HEK293 (cell line): Measurements from ENCODE around the gene RAB36.

ENCODE experiments used
- BCL11A ChIP-seq: fragments of 450-650 bp; formaldehyde crosslinking; IDR thresholded peaks from 2 replicates; pipeline ENCODE4 v1.5.1; 2016; ENCODE audit warnings: low read depth, missing biosample characterization, missing genetic modification characterization
- GLIS2 ChIP-seq: fragments of 450-650 bp; formaldehyde crosslinking; IDR thresholded peaks from 2 replicates; pipeline ENCODE4 v1.5.1; 2016; ENCODE audit warnings: missing biosample characterization, missing genetic modification characterization
- KLF7 ChIP-seq: fragments of 450-650 bp; formaldehyde crosslinking; IDR thresholded peaks from 2 replicates; pipeline ENCODE4 v1.5.1; 2016; ENCODE audit warnings: missing biosample characterization, missing genetic modification characterization, borderline replicate concordance
- KLF8 ChIP-seq: fragments of 450-650 bp; formaldehyde crosslinking; IDR thresholded peaks from 2 replicates; pipeline ENCODE4 v1.5.1; 2016; ENCODE audit warnings: missing biosample characterization, missing genetic modification characterization
- MEIS1 ChIP-seq: sonication (generic); formaldehyde crosslinking; IDR thresholded peaks from 2 replicates; pipeline ENCODE4 v1.8.1; 2022; ENCODE audit warnings: missing genetic modification reagents, mild to moderate bottlenecking, borderline replicate concordance
- RBAK ChIP-seq: fragments of 450-650 bp; formaldehyde crosslinking; IDR thresholded peaks from 2 replicates; pipeline ENCODE4 v1.5.1; 2016; ENCODE audit warnings: missing biosample characterization, missing genetic modification characterization
- WT1 ChIP-seq: fragments of 450-650 bp; formaldehyde crosslinking; IDR thresholded peaks from 2 replicates; pipeline ENCODE4 v1.5.1; 2016; ENCODE audit warnings: missing biosample characterization, missing genetic modification characterization
- YY2 ChIP-seq: fragments of 450-650 bp; formaldehyde crosslinking; IDR thresholded peaks from 2 replicates; pipeline ENCODE4 v1.5.1; 2016; ENCODE audit warnings: missing biosample characterization, missing genetic modification characterization
- ZNF146 ChIP-seq: fragments of 450-650 bp; formaldehyde crosslinking; IDR thresholded peaks from 2 replicates; pipeline ENCODE4 v1.5.1; 2016; ENCODE audit warnings: missing biosample characterization, missing genetic modification characterization
- ZNF184 ChIP-seq: fragments of 450-650 bp; IDR thresholded peaks from 2 replicates; pipeline ENCODE4 v1.5.1; 2018; ENCODE audit warnings: missing biosample characterization, mild to moderate bottlenecking, missing genetic modification characterization
- ZNF2 ChIP-seq: fragments of 450-650 bp; formaldehyde crosslinking; IDR thresholded peaks from 2 replicates; pipeline ENCODE4 v1.5.1; 2016; ENCODE audit warnings: missing biosample characterization, missing genetic modification characterization
- ZNF24 ChIP-seq: fragments of 450-650 bp; formaldehyde crosslinking; IDR thresholded peaks from 2 replicates; pipeline ENCODE4 v1.5.1; 2016; ENCODE audit warnings: missing biosample characterization, missing genetic modification characterization
- ZNF248 ChIP-seq: fragments of 450-650 bp; formaldehyde crosslinking; IDR thresholded peaks from 2 replicates; pipeline ENCODE4 v1.5.1; 2017; ENCODE audit warnings: missing biosample characterization, missing genetic modification characterization
- ZNF302 ChIP-seq: fragments of 450-650 bp; formaldehyde crosslinking; IDR thresholded peaks from 2 replicates; pipeline ENCODE4 v1.5.1; 2016; ENCODE audit warnings: missing biosample characterization, missing genetic modification characterization, low read depth
- ZNF596 ChIP-seq: fragments of 450-650 bp; IDR thresholded peaks from 2 replicates; pipeline ENCODE4 v1.5.0; 2018; ENCODE audit warnings: missing biosample characterization, mild to moderate bottlenecking, missing genetic modification characterization, moderate library complexity
- ZNF626 ChIP-seq: fragments of 450-650 bp; sonication (Bioruptor Pico); formaldehyde crosslinking; IDR thresholded peaks from 2 replicates; pipeline ENCODE4 v1.5.1; 2018; ENCODE audit warnings: missing biosample characterization, missing genetic modification characterization, inconsistent platforms
- ZNF629 ChIP-seq: fragments of 450-650 bp; formaldehyde crosslinking; IDR thresholded peaks from 2 replicates; pipeline ENCODE4 v1.5.1; 2017; ENCODE audit warnings: missing biosample characterization, missing genetic modification characterization
- ZNF660 ChIP-seq: fragments of 450-650 bp; IDR thresholded peaks from 2 replicates; pipeline ENCODE4 v1.5.1; 2018; ENCODE audit warnings: missing biosample characterization, mild to moderate bottlenecking, missing genetic modification characterization
- ZSCAN30 ChIP-seq: fragments of 450-650 bp; IDR thresholded peaks from 2 replicates; pipeline ENCODE4 v1.5.1; 2018; ENCODE audit warnings: missing biosample characterization, mild to moderate bottlenecking, missing genetic modification characterization, moderate library complexity
- TF ChIP-seq, protein P1 (sequence below): fragments of 450-650 bp; formaldehyde crosslinking; IDR thresholded peaks from 2 replicates; pipeline ENCODE4 v1.5.1; 2016; ENCODE audit warnings: missing biosample characterization, missing genetic modification characterization, borderline replicate concordance
- TF ChIP-seq, protein P2 (sequence below): fragments of 450-650 bp; formaldehyde crosslinking; IDR thresholded peaks from 2 replicates; pipeline ENCODE4 v1.5.1; 2017; ENCODE audit warnings: missing biosample characterization, missing genetic modification characterization
- TF ChIP-seq, protein P3 (sequence below): fragments of 450-650 bp; formaldehyde crosslinking; IDR thresholded peaks from 2 replicates; pipeline ENCODE4 v1.5.0; 2017; ENCODE audit warnings: missing biosample characterization, missing genetic modification characterization, borderline replicate concordance
- TF ChIP-seq, protein P4 (sequence below): fragments of 450-650 bp; formaldehyde crosslinking; IDR thresholded peaks from 2 replicates; pipeline ENCODE4 v1.5.1; 2016; ENCODE audit warnings: missing biosample characterization, missing genetic modification characterization
- TF ChIP-seq, protein P5 (sequence below): fragments of 450-650 bp; formaldehyde crosslinking; IDR thresholded peaks from 2 replicates; pipeline ENCODE4 v1.5.1; 2016; ENCODE audit warnings: missing biosample characterization, missing genetic modification characterization

RAB36 gene

DNA sequence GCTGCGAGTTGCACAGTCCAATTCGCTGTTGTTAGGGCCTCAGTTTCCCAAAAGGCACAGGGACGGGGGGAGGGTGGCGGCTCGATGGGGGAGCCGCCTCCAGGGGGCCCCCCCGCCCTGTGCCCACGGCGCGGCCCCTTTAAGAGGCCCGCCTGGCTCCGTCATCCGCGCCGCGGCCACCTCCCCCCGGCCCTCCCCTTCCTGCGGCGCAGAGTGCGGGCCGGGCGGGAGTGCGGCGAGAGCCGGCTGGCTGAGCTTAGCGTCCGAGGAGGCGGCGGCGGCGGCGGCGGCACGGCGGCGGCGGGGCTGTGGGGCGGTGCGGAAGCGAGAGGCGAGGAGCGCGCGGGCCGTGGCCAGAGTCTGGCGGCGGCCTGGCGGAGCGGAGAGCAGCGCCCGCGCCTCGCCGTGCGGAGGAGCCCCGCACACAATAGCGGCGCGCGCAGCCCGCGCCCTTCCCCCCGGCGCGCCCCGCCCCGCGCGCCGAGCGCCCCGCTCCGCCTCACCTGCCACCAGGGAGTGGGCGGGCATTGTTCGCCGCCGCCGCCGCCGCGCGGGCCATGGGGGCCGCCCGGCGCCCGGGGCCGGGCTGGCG, 35.1 kb downstream of the RAB36 start, which contains the start of gene BCR (continued):
- TF ChIP-seq, protein P1, sequence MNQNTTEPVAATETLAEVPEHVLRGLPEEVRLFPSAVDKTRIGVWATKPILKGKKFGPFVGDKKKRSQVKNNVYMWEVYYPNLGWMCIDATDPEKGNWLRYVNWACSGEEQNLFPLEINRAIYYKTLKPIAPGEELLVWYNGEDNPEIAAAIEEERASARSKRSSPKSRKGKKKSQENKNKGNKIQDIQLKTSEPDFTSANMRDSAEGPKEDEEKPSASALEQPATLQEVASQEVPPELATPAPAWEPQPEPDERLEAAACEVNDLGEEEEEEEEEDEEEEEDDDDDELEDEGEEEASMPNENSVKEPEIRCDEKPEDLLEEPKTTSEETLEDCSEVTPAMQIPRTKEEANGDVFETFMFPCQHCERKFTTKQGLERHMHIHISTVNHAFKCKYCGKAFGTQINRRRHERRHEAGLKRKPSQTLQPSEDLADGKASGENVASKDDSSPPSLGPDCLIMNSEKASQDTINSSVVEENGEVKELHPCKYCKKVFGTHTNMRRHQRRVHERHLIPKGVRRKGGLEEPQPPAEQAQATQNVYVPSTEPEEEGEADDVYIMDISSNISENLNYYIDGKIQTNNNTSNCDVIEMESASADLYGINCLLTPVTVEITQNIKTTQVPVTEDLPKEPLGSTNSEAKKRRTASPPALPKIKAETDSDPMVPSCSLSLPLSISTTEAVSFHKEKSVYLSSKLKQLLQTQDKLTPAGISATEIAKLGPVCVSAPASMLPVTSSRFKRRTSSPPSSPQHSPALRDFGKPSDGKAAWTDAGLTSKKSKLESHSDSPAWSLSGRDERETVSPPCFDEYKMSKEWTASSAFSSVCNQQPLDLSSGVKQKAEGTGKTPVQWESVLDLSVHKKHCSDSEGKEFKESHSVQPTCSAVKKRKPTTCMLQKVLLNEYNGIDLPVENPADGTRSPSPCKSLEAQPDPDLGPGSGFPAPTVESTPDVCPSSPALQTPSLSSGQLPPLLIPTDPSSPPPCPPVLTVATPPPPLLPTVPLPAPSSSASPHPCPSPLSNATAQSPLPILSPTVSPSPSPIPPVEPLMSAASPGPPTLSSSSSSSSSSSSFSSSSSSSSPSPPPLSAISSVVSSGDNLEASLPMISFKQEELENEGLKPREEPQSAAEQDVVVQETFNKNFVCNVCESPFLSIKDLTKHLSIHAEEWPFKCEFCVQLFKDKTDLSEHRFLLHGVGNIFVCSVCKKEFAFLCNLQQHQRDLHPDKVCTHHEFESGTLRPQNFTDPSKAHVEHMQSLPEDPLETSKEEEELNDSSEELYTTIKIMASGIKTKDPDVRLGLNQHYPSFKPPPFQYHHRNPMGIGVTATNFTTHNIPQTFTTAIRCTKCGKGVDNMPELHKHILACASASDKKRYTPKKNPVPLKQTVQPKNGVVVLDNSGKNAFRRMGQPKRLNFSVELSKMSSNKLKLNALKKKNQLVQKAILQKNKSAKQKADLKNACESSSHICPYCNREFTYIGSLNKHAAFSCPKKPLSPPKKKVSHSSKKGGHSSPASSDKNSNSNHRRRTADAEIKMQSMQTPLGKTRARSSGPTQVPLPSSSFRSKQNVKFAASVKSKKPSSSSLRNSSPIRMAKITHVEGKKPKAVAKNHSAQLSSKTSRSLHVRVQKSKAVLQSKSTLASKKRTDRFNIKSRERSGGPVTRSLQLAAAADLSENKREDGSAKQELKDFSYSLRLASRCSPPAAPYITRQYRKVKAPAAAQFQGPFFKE (tag by site-specific recombination): no peak
- TF ChIP-seq RBAK (tag by site-specific recombination) (no peak), GLIS2 (tag by site-specific recombination) (peak; percentile 75), ZNF596 (no peak), ZNF626 (tag by site-specific recombination) (no peak), ZNF146 (tag by site-specific recombination) (no peak), ZNF24 (tag by site-specific recombination) (no peak), ZNF2 (tag by site-specific recombination) (no peak), BCL11A (tag by site-specific recombination) (no peak), MEIS1 (CRISPR knock-in tag) (no peak), YY2 (tag by site-specific recombination) (no peak), ZNF660 (tag by site-specific recombination) (no peak), WT1 (tag by site-specific recombination) (no peak), ZSCAN30 (0 out of 2 replicates have a peak, but pooled peaks have one; percentile 55), ZNF302 (tag by site-specific recombination) (no peak), ZNF248 (tag by site-specific recombination) (no peak), KLF8 (tag by site-specific recombination) (no peak), KLF7 (no peak), ZNF629 (tag by site-specific recombination) (no peak), ZNF184 (no peak)
- TF ChIP-seq, protein P2, sequence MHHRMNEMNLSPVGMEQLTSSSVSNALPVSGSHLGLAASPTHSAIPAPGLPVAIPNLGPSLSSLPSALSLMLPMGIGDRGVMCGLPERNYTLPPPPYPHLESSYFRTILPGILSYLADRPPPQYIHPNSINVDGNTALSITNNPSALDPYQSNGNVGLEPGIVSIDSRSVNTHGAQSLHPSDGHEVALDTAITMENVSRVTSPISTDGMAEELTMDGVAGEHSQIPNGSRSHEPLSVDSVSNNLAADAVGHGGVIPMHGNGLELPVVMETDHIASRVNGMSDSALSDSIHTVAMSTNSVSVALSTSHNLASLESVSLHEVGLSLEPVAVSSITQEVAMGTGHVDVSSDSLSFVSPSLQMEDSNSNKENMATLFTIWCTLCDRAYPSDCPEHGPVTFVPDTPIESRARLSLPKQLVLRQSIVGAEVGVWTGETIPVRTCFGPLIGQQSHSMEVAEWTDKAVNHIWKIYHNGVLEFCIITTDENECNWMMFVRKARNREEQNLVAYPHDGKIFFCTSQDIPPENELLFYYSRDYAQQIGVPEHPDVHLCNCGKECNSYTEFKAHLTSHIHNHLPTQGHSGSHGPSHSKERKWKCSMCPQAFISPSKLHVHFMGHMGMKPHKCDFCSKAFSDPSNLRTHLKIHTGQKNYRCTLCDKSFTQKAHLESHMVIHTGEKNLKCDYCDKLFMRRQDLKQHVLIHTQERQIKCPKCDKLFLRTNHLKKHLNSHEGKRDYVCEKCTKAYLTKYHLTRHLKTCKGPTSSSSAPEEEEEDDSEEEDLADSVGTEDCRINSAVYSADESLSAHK: no peak
- TF ChIP-seq, protein P3, sequence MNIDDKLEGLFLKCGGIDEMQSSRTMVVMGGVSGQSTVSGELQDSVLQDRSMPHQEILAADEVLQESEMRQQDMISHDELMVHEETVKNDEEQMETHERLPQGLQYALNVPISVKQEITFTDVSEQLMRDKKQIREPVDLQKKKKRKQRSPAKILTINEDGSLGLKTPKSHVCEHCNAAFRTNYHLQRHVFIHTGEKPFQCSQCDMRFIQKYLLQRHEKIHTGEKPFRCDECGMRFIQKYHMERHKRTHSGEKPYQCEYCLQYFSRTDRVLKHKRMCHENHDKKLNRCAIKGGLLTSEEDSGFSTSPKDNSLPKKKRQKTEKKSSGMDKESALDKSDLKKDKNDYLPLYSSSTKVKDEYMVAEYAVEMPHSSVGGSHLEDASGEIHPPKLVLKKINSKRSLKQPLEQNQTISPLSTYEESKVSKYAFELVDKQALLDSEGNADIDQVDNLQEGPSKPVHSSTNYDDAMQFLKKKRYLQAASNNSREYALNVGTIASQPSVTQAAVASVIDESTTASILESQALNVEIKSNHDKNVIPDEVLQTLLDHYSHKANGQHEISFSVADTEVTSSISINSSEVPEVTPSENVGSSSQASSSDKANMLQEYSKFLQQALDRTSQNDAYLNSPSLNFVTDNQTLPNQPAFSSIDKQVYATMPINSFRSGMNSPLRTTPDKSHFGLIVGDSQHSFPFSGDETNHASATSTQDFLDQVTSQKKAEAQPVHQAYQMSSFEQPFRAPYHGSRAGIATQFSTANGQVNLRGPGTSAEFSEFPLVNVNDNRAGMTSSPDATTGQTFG (tag by site-specific recombination): no peak
- TF ChIP-seq, protein P4, sequence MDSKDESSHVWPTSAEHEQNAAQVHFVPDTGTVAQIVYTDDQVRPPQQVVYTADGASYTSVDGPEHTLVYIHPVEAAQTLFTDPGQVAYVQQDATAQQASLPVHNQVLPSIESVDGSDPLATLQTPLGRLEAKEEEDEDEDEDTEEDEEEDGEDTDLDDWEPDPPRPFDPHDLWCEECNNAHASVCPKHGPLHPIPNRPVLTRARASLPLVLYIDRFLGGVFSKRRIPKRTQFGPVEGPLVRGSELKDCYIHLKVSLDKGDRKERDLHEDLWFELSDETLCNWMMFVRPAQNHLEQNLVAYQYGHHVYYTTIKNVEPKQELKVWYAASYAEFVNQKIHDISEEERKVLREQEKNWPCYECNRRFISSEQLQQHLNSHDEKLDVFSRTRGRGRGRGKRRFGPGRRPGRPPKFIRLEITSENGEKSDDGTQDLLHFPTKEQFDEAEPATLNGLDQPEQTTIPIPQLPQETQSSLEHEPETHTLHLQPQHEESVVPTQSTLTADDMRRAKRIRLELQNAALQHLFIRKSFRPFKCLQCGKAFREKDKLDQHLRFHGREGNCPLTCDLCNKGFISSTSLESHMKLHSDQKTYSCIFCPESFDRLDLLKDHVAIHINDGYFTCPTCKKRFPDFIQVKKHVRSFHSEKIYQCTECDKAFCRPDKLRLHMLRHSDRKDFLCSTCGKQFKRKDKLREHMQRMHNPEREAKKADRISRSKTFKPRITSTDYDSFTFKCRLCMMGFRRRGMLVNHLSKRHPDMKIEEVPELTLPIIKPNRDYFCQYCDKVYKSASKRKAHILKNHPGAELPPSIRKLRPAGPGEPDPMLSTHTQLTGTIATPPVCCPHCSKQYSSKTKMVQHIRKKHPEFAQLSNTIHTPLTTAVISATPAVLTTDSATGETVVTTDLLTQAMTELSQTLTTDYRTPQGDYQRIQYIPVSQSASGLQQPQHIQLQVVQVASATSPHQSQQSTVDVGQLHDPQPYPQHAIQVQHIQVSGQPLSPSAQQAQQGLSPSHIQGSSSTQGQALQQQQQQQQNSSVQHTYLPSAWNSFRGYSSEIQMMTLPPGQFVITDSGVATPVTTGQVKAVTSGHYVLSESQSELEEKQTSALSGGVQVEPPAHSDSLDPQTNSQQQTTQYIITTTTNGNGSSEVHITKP: no peak
- TF ChIP-seq, protein P5, sequence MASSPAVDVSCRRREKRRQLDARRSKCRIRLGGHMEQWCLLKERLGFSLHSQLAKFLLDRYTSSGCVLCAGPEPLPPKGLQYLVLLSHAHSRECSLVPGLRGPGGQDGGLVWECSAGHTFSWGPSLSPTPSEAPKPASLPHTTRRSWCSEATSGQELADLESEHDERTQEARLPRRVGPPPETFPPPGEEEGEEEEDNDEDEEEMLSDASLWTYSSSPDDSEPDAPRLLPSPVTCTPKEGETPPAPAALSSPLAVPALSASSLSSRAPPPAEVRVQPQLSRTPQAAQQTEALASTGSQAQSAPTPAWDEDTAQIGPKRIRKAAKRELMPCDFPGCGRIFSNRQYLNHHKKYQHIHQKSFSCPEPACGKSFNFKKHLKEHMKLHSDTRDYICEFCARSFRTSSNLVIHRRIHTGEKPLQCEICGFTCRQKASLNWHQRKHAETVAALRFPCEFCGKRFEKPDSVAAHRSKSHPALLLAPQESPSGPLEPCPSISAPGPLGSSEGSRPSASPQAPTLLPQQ (tag by site-specific recombination): peak; percentile 96
